GM21576 (cell line): ENCODE data around the gene GALNT18.

Experiments
- ATAC-seq: cut with Tn5 transposase; IDR thresholded peaks from one replicate; pipeline ENCODE4 v1.9.1; 2021; ENCODE audit warnings: mild to moderate bottlenecking, moderate library complexity; ENCODE audit not compliant: unreplicated experiment

The GALNT18 gene

DNA sequence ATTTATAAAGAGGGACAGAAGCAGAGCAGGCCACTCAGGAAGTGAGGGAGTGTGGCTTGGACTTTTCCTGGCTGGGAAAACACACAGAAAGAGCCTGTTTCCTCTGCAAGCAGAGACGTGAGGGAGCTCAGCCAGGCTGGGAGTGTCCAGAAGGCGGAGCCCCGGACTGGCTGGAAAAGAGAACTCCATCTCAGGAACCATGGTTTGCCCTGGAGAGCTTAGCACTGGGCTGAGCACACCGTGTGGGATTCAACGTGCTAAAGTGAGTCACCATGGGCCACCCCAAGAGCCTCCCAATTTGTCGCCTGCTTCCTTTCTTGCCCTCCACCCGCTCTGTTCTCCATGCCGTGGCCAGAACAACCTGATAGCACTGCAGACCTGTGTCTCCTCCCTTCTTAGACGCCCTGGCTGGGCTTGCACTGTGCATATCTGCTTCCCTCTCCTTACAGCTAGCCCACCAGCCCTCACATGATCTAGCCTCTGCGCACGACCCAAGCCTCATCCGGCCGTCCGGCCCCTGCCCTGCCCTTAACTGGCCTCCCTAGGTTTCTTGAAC, 51.8 kb downstream of the GALNT18 start:
- ATAC-seq, result no peak

DNA sequence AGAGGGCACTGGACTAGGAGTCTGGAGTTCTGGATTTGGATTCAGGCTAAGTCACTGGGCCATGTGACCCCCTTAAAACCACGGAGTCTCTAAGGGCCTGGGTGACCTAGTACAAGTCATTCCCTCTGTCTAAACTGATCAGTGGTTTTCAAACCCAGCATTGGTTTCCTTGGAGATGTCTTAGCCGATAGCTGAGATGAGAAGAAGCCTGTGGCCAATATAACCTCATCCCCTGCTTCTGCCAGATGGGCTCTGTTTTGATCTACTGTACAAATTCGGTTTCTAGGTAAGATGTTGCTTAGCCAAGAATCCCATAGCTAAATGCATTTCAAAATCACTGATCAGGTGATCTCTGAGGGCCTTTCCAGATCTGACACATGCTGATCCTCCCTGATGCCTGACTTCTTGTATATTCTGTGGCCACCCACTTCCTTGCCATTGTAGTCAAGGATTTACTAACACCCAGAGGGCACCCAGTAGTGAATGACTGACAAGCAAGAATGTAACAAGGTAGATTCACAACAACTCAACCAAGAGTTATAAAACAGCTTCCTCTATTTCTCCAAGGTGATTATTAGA, 53.1 kb downstream of the GALNT18 start:
- ATAC-seq, result no peak

DNA sequence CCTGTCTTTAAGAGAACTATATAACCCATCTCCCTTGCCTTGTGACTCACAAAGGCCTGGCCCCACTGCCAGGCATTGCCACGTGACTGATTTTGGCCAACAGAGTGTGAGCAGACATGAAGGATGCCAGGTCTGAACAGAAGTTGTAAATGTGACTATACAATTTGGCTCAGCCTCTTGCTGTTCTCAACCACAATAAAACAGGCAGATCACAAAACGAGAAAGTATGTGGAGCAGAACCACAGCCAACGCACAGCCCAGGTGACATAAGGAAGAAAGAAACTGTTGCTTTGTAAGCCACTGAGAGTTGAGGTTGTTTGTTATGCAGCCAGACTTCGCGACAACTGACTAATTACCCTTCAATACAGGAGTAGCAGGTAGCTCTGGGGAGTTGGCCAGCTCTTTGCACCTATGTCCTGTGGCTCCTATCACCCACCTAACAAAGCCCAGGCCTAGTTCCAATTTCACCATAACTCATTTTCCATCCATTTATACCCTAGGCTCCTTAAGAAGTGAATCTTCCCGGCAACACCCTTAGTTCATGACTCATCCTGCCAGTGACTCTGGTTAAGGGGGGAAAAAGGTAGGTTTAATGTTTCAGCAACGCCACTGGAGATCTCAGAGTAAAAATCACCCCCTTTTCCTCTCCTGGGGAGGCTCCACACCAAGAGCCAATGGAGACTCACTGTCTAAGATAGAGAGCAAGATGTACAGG, 53.7 kb downstream of the GALNT18 start:
- no peak for ATAC-seq

DNA sequence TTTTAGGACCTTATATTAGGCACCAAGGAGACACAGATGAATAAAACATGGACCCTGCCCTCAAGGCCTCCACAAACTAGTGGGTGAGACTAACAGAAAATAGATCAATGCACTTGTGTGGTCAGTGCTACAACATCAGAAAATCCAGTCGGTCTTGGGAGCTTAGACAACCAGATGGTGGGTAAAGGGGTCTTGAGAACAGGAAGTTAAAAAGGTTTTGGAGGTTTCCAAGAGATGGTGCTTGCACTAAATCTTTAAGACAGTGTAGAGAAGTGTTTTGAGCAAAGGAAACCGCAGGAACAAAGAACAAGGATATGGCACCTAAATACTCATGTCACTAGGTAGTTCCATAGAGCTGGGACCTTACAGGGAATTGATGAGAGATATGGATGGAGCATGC, 56.2 kb downstream of the GALNT18 start:
- no peak for ATAC-seq

DNA sequence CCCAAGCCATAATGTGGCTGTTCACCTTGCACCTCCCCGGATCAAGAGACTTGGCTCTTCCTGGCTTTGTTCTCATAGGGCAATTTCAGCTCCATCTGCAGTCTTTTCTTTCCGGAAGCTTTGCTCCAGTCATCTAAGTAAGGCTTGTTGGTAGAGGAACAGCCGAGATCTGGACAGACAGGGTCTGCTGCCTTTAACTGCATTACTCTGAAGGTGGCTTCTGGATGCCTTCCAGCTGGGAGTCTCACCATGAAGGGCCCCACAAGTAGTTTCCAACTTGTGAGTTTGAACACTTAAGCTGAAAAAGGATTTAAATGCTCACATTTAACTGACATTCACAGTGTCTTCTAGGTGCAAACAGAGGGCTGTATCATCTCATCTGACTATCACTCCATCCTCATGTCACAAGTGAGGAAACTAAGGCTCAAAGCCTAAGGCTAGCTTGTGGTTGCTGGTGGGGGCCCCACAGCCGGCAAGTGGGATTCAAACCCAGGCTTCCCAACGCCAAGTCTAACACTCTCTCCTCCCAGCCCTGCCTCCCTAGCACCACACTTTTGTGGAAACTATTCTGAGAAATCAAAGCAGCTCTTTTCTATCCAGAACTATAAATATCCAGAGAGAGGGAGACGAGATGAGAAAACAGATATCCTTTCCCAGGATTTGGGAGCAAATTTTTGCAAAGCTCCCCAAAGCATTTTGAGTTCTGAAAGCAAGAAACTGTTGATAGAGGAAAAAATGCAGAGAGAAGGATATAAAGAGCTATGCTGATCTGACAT, 58.4 kb downstream of the GALNT18 start:
- no peak for ATAC-seq

DNA sequence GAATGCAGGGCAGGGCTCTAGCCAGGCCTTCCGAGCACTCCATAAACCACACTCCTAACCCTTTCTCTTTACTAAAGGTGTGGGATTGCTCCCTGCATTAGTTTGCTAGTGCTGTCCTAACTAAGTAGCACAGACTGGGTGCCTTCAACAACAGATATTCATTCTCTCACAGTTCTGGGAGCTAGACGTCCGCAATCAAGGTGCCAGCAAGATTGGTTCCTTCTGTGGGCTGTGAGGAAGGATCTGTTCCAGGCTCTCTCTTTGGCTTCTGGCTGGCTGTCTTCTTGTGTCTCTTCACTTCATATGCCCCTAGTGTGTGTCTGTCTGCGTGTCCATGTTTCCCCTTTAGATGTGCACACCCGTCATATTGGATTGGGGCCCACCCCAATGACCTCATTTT, 59.8 kb downstream of the GALNT18 start:
- no peak for ATAC-seq

- no peak for ATAC-seq
Measured at GRCh38 chr11:11558826-11559225, 63.0 kb downstream of the GALNT18 start.

DNA sequence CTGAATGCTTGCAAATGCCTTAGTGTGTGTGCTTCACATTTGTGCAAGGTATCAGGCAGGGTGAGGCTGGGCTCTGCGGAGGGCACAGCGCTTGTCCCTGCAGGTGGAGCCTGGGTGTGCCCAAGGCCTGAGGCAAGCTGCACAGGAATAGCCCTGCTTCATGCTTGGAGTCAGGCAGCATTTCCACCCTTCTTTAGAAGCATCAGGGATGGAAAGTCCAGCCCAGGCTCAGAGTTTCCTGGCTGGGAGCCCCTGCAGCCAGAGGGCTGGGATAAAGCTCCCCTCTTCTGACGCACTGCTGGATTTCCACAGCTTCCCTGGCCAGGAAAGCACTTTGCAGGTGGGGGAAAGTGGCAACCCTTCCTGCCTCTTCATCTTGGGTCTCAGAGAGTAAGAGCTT, 63.4 kb downstream of the GALNT18 start:
- ATAC-seq, result no peak

- ATAC-seq, result no peak
Measured at GRCh38 chr11:11555208-11555607, 66.6 kb downstream of the GALNT18 start.

DNA sequence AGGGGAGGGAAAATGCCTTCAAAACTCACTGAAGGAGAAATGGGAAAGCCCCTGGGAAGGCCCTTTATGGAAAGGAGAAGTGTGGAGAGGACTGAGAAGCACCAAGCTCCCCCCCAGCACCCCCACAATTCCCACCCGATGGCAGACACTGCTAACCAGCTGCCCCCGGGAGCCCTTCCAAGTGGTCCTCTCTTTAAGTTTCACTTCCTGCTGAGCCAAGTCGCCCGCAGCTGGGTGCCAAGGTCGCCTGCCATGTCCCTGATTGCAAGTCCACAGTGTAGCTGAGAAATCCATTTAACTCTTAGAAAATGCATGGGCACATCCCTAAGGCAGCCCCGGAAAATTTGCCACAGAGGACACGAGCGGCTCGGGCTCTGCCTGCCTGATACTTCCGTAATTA, 68.2 kb downstream of the GALNT18 start:
- no peak for ATAC-seq

- ATAC-seq, result no peak
Measured at GRCh38 chr11:11552529-11553087, 69.2 kb downstream of the GALNT18 start.

DNA sequence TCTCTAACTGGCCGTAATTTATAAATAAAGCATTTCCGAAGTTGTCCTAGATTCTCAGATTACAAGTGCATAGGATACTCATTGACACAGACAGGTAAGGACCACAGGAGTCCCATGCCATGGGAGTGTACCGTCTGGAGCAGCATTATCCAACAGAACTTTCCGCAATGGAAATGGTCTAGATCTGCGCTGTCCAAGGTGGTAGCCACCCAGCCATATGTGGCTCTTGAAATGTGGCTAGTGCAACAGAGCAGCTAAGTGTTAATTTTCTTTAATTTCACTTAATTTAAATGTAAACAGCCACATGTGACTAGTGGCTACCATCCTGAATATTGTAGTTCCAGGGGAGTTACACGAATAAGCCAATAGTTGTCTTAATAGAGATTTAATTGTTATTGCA, 71.3 kb downstream of the GALNT18 start:
- no peak for ATAC-seq

DNA sequence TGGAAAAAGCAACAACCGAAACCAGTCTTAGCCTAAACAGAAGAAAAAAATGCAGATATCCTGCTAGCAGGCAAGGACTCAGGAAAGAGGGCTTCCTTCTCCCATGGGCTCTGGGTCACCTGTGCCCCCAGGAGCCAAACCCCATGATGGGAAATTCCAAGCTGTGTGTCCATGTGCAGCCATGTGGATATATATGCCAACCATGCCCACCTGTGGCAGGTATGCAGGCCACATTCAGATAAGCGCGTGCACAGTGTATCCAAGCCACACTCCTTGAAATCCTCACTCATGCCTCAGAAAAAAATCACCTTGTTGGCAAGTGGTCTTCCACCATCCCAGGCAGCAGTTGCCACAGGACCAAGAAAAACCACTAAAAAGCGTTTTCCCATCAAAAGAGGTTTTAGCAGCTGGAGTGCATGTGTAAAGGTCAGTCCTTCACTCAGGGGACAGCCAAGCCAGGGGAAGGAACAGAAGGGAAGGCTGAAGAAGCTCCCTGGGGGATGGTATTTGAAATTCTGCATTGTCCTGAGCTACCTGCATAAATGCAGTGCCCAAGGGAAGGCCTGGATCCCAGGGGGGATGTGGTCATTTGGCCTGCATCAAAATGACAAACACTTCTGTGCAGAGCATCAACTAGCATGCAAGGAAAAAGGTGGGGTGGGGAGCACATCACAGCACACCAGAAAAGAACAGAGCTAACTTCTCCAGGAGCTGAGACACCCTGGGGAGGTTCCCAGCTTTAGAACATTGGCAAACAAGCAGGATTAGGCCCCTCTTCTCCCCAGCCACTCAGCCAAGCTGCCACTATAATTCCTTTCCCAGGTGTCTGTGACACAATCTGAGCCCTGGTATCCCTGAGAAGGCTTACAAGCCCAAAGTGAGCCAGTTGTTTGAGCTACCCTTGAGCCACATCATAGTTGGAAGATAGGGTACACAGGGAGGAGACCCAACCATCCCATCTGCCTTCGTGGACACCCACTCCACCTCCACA, 76.2 kb downstream of the GALNT18 start:
- no peak for ATAC-seq

- no peak for ATAC-seq
Measured at GRCh38 chr11:11543656-11544055, 78.1 kb downstream of the GALNT18 start.

GRCh38 chr11:11540157-11540556, 81.6 kb downstream of the GALNT18 start:
- no peak for ATAC-seq

- no peak for ATAC-seq
Measured at GRCh38 chr11:11538277-11538960, 83.4 kb downstream of the GALNT18 start.

- no peak for ATAC-seq
Measured at GRCh38 chr11:11537871-11538270, 83.9 kb downstream of the GALNT18 start.

- ATAC-seq, result no peak
Measured at GRCh38 chr11:11537372-11537771, 84.4 kb downstream of the GALNT18 start.

GRCh38 chr11:11536650-11537049, 85.2 kb downstream of the GALNT18 start:
- no peak for ATAC-seq

DNA sequence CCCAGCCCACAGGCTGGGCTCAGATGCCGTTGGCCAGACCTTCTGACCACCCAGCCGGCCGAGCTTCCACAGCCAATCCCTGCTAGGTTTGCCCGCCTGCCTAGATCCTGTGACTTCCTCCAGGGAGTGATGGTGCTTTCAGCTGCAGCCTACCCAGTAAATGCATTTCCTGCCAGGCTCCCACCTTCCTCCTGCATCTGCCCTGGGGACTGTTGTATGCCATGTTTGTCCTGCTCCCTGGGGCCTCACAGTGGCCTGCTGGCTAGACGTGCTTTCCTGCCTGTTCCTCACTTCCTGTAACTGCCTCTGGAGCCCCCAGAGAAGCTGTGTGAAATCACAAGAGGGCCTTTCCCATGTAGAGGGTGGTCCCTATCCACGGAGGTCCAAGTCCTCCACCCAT, 86.2 kb downstream of the GALNT18 start:
- no peak for ATAC-seq
